A549 (cell line): Measurements from ENCODE around the gene GPR153.

ENCODE experiments used
- BHLHE40 ChIP-seq: IDR thresholded peaks from 2 replicates; pipeline ENCODE4 v1.6.1; 2012; ENCODE audit warnings: low read depth, low read length, inconsistent platforms
- CBX2 ChIP-seq: fragments of 200-600 bp; sonication (generic); IDR thresholded peaks from 2 replicates; pipeline ENCODE4 v1.6.1; 2016; ENCODE audit warnings: low read depth, mild to moderate bottlenecking, borderline replicate concordance
- CBX8 ChIP-seq: fragments of 200-600 bp; sonication (generic); IDR thresholded peaks from 2 replicates; pipeline ENCODE4 v1.6.1; 2016
- CHD2 ChIP-seq: fragments of 150-350 bp; IDR thresholded peaks from 2 replicates; pipeline ENCODE4 v1.6.1; 2014; ENCODE audit warnings: low read length; ENCODE audit not compliant: partially characterized antibody
- EP300 ChIP-seq, 2 experiments: fragments of >200 bp; sonication (Bioruptor Twin); formaldehyde crosslinking; IDR thresholded peaks; 2 replicates in 1 of 2; 3 replicates in 1 of 2; pipeline ENCODE4 v1.6.1; 2016 to 2017
- MYC ChIP-seq: IDR thresholded peaks from 2 replicates; pipeline ENCODE4 v1.6.1; 2012; ENCODE audit warnings: mild to moderate bottlenecking, inconsistent platforms, low read length, improper control_type of control experiment, borderline replicate concordance
- PHF8 ChIP-seq: fragments of 200-600 bp; sonication (generic); IDR thresholded peaks from 2 replicates; pipeline ENCODE4 v1.6.1; 2016; ENCODE audit warnings: low read depth, mild to moderate bottlenecking, antibody characterized with exemption, moderate library complexity, borderline replicate concordance
- POLR2AphosphoS2 ChIP-seq: conservative IDR thresholded peaks from 2 replicates; pipeline ENCODE4 v1.6.1; 2012; ENCODE audit warnings: low read length, improper control_type of control experiment, inconsistent platforms
- RAD21 ChIP-seq, 2 experiments: fragments of >200 bp in 1 of 2; sonication (Bioruptor Twin) in 1 of 2; formaldehyde crosslinking in 1 of 2; IDR thresholded peaks in 1 of 2; conservative IDR thresholded peaks in 1 of 2; 2 replicates in 1 of 2; 3 replicates in 1 of 2; pipeline ENCODE4 v1.6.1; 2012 to 2018; ENCODE audit warnings: inconsistent platforms in 1 of 2
- RCOR1 ChIP-seq: fragments of 150-350 bp; IDR thresholded peaks from 2 replicates; pipeline ENCODE4 v1.6.1; 2014; ENCODE audit warnings: antibody characterized with exemption, low read length, low read depth
- REST ChIP-seq: fragments of 200-600 bp; sonication (generic); IDR thresholded peaks from 2 replicates; pipeline ENCODE4 v1.6.1; 2016; ENCODE audit warnings: antibody characterized with exemption, mild to moderate bottlenecking, moderate library complexity
- RNF2 ChIP-seq: fragments of 200-600 bp; sonication (generic); IDR thresholded peaks from 2 replicates; pipeline ENCODE4 v1.6.1; 2016; ENCODE audit warnings: low read depth, mild to moderate bottlenecking, antibody characterized with exemption, moderate library complexity, borderline replicate concordance
- TF ChIP-seq, protein P1 (sequence below): fragments of >200 bp; sonication (Bioruptor Twin); formaldehyde crosslinking; IDR thresholded peaks from 3 replicates; pipeline ENCODE4 v1.5.1; 2016
- TF ChIP-seq, protein P2 (sequence below): fragments of 450-650 bp; IDR thresholded peaks from 2 replicates; pipeline ENCODE4 v1.6.1; 2014; ENCODE audit warnings: antibody characterized with exemption

DNA sequence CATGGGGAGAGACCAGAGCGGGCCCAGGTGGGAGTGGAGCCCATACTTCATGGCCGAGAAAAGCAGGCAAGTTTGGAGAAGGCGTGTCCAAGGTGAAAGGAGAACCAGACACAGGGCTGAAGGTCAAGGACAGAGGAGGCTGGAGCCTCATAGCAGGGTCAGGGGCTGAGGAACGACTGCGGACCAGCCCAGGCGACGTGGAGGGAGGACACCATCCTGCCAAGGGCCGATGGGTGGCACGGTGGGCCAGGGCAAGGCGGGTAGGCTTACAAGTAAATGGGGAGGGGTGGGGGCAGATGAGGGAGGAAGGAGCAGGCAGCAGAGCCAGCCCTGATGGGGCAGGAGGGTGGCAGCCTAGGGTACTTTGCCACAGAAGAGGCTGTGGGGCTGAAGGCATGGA, 18.2 kb upstream of the GPR153 start:
- TF ChIP-seq RCOR1 (no peak), RAD21 (conservative IDR thresholded peaks at IDR 0.05 in 1 of 2, IDR thresholded peaks at IDR 0.05 in 1 of 2) (no peak), BHLHE40 (no peak), POLR2AphosphoS2 (no peak), CBX8 (no peak), EP300 (IDR thresholded peaks at IDR 0.05) (no peak), REST (no peak), RNF2 (no peak), MYC (no peak), CHD2 (no peak), CBX2 (no peak), PHF8 (no peak)
- TF ChIP-seq, protein P1, sequence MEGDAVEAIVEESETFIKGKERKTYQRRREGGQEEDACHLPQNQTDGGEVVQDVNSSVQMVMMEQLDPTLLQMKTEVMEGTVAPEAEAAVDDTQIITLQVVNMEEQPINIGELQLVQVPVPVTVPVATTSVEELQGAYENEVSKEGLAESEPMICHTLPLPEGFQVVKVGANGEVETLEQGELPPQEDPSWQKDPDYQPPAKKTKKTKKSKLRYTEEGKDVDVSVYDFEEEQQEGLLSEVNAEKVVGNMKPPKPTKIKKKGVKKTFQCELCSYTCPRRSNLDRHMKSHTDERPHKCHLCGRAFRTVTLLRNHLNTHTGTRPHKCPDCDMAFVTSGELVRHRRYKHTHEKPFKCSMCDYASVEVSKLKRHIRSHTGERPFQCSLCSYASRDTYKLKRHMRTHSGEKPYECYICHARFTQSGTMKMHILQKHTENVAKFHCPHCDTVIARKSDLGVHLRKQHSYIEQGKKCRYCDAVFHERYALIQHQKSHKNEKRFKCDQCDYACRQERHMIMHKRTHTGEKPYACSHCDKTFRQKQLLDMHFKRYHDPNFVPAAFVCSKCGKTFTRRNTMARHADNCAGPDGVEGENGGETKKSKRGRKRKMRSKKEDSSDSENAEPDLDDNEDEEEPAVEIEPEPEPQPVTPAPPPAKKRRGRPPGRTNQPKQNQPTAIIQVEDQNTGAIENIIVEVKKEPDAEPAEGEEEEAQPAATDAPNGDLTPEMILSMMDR = no peak
- TF ChIP-seq, protein P2, sequence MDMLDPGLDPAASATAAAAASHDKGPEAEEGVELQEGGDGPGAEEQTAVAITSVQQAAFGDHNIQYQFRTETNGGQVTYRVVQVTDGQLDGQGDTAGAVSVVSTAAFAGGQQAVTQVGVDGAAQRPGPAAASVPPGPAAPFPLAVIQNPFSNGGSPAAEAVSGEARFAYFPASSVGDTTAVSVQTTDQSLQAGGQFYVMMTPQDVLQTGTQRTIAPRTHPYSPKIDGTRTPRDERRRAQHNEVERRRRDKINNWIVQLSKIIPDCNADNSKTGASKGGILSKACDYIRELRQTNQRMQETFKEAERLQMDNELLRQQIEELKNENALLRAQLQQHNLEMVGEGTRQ = no peak
